Mammary epithelial cell (primary cell): Measurements from ENCODE around the gene M1AP.

Source experiments
- EZH2 ChIP-seq: IDR thresholded peaks from 2 replicates; pipeline ENCODE4 v1.6.1; 2012; ENCODE audit warnings: low read length, inconsistent platforms, borderline replicate concordance
- TF ChIP-seq, protein P1 (sequence below), 2 donors: IDR thresholded peaks in 1 of 2; conservative IDR thresholded peaks in 1 of 2; 2 replicates each; pipeline ENCODE4 v1.5.1; 2011 to 2012; ENCODE audit warnings: inconsistent platforms in 2 of 2, low read length in 2 of 2, mild to moderate bottlenecking in 2 of 2, control low read depth in 1 of 2, low read depth in 1 of 2; ENCODE audit not compliant: insufficient read depth in 1 of 2; ENCODE audit errors: extremely low read depth in 1 of 2

- TF ChIP-seq, protein P1, sequence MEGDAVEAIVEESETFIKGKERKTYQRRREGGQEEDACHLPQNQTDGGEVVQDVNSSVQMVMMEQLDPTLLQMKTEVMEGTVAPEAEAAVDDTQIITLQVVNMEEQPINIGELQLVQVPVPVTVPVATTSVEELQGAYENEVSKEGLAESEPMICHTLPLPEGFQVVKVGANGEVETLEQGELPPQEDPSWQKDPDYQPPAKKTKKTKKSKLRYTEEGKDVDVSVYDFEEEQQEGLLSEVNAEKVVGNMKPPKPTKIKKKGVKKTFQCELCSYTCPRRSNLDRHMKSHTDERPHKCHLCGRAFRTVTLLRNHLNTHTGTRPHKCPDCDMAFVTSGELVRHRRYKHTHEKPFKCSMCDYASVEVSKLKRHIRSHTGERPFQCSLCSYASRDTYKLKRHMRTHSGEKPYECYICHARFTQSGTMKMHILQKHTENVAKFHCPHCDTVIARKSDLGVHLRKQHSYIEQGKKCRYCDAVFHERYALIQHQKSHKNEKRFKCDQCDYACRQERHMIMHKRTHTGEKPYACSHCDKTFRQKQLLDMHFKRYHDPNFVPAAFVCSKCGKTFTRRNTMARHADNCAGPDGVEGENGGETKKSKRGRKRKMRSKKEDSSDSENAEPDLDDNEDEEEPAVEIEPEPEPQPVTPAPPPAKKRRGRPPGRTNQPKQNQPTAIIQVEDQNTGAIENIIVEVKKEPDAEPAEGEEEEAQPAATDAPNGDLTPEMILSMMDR (conservative IDR thresholded peaks at IDR 0.05 in 1 of 2, IDR thresholded peaks at IDR 0.05 in 1 of 2; ENCODE audit: extremely low read depth in 1 of 2, insufficient read depth in 1 of 2, low read depth in 1 of 2, low read length in 2 of 2), result no peak
- no peak for TF ChIP-seq EZH2
These were observed 133.5 kb downstream of the M1AP start, which contains the start of gene TLX2 for GRCh38 chr2:74514368-74515270.
